Measurements from ENCODE around the gene AEBP1. TPM values are rescaled to one million over a fixed set of nuclear protein-coding genes. Genes with fewer than 3 reads are reported as not detected.

The AEBP1 gene
- total and polyA plus RNA-seq, 9 of the 15 experiments (the other 6 are each of a cell fraction or from before 2014, with no cell fraction given), result 0.03 to 0.78 (median 0.30) TPM; not detected in 2

GRCh38 chr7:44145969-44146911 is 42.1 kb downstream of the AEBP1 start (continued):
- peak; percentile 95 for TF ChIP-seq MGA (IDR thresholded peaks at IDR 0.05)
- TF ChIP-seq CXXC5 (CRISPR knock-in tag; IDR thresholded peaks at IDR 0.05), result peak; percentile 63
- no peak for TF ChIP-seq HDAC3 (IDR thresholded peaks at IDR 0.05; ENCODE audit: borderline replicate concordance, partially characterized antibody)
- peak; percentile 33 for TF ChIP-seq KDM5B (IDR thresholded peaks at IDR 0.05; ENCODE audit: insufficient replicate concordance, low read depth, low read length)
- no peak for TF ChIP-seq ZNF232 (CRISPR knock-in tag; IDR thresholded peaks at IDR 0.05)
- TF ChIP-seq ZNF224 (CRISPR knock-in tag; IDR thresholded peaks at IDR 0.05), result 0 out of 2 replicates have a peak, but pooled peaks have one; percentile 64
- TF ChIP-seq, protein P1, sequence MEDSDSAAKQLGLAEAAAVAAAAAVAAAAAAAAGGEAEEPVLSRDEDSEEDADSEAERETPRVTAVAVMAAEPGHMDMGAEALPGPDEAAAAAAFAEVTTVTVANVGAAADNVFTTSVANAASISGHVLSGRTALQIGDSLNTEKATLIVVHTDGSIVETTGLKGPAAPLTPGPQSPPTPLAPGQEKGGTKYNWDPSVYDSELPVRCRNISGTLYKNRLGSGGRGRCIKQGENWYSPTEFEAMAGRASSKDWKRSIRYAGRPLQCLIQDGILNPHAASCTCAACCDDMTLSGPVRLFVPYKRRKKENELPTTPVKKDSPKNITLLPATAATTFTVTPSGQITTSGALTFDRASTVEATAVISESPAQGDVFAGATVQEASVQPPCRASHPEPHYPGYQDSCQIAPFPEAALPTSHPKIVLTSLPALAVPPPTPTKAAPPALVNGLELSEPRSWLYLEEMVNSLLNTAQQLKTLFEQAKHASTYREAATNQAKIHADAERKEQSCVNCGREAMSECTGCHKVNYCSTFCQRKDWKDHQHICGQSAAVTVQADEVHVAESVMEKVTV (CRISPR knock-in tag; IDR thresholded peaks at IDR 0.05), result no peak
- TF ChIP-seq KAT2B (IDR thresholded peaks at IDR 0.05; ENCODE audit: low read depth, low read length), result no peak
- no peak for TF ChIP-seq ZKSCAN8 (CRISPR knock-in tag; IDR thresholded peaks at IDR 0.05)
- TF ChIP-seq KDM2B (CRISPR knock-in tag; IDR thresholded peaks at IDR 0.05), result 0 out of 2 replicates have a peak, but pooled peaks have one; percentile 46
- TF ChIP-seq MTA3 (IDR thresholded peaks at IDR 0.05; ENCODE audit: borderline replicate concordance), result 0 out of 2 replicates have a peak, but pooled peaks have one; percentile 49
- TF ChIP-seq MYNN (IDR thresholded peaks at IDR 0.05), result no peak
- no peak for TF ChIP-seq MYNN (CRISPR knock-in tag; IDR thresholded peaks at IDR 0.05)
